Lung (tissue), 12 donors: ENCODE data around the gene SP140. TPM values are rescaled to one million over a fixed set of nuclear protein-coding genes. Genes with fewer than 3 reads are reported as not detected.

Source experiments
- ATAC-seq: fragments of 200-7000 bp; cut with Tn5 transposase; one replicate; pipeline ENCODE4 v1.9.1; 2020; ENCODE audit warnings: moderate number of reproducible peaks; ENCODE audit not compliant: insufficient read depth, low FRiP score
- DNase-seq, 3 donors: peaks; one replicate each; pipeline ENCODE4 v3.0.0-alpha.2; 2013 to 2017
- H3K27ac ChIP-seq, 2 donors: one replicate each; pipeline ENCODE4 v1.5.1; 2013; ENCODE audit warnings: mild to moderate bottlenecking in 2 of 2, moderate library complexity in 2 of 2, control low read depth in 1 of 2, inconsistent platforms in 1 of 2, low read depth in 1 of 2, low read length in 1 of 2
- H3K27me3 ChIP-seq, 3 donors: one replicate each; pipeline ENCODE4 v1.5.1; 2013; ENCODE audit warnings: low read length in 2 of 3; ENCODE audit not compliant: control insufficient read depth in 3 of 3, insufficient read depth in 3 of 3
- H3K36me3 ChIP-seq, 4 donors: one replicate each; pipeline ENCODE4 v1.5.1; 2013; ENCODE audit warnings: low read length in 4 of 4, mild to moderate bottlenecking in 1 of 4, moderate library complexity in 1 of 4; ENCODE audit not compliant: control insufficient read depth in 4 of 4, insufficient read depth in 4 of 4
- H3K4me1 ChIP-seq, 5 donors: one replicate each; pipeline ENCODE4 v1.5.1; 2013; ENCODE audit warnings: low read length in 5 of 5, mild to moderate bottlenecking in 2 of 5, moderate library complexity in 1 of 5; ENCODE audit not compliant: control insufficient read depth in 5 of 5, insufficient read depth in 5 of 5
- H3K4me3 ChIP-seq: one replicate; pipeline ENCODE4 v1.5.1; 2013; ENCODE audit warnings: mild to moderate bottlenecking, control low read depth, moderate library complexity
- H3K9ac ChIP-seq, 2 donors: one replicate each; pipeline ENCODE4 v1.5.1; 2013; ENCODE audit warnings: low read length in 2 of 2, control low read depth in 1 of 2; ENCODE audit not compliant: insufficient read depth in 1 of 2
- H3K9me3 ChIP-seq, 4 donors: one replicate each; pipeline ENCODE4 v1.5.1; 2013; ENCODE audit warnings: low read length in 3 of 4, mild to moderate bottlenecking in 1 of 4, moderate library complexity in 1 of 4; ENCODE audit not compliant: control insufficient read depth in 4 of 4, insufficient read depth in 3 of 4
- CTCF ChIP-seq: IDR thresholded peaks from 2 replicates; pipeline ENCODE4 v1.5.1; 2012; ENCODE audit warnings: mild to moderate bottlenecking; ENCODE audit errors: control extremely low read depth, extremely low read depth
- WGBS, 2 donors: extraction: QIAGEN DNeasy Blood & Tissue Kit; methylation state at CpG; one replicate each; pipeline ENCODE4 v1.1.7; 2013; 5-methylcytosine and 5-hydroxymethylcytosine counted together
- polyA plus RNA-seq, 2 donors: library from polyadenylated mRNA; stranded (reverse); fragments of 200-250 nt; gene quantifications; one replicate each; pipeline ENCODE4 v1.2.1, GENCODE V29; 2013
- total RNA-seq, 2 donors: library from RNA; depleted of rRNA in 1 of 2; stranded (reverse); fragments of >200 nt in 1 of 2; gene quantifications; one replicate each; pipeline ENCODE4 v1.2.1, GENCODE V29; 2014 to 2021
- donor health status: control.
- donor health status: control.
- donor health status: Bipolar disorder and iron deficiency.
- donor health status: healthy.
- donor health status: DM: yes; HTN: yes; CAD: no.

Gene SP140
- total and polyA plus RNA-seq, 4 donors, result 2.9 to 6.7 (median 6.0) TPM

- Histone ChIP-seq H3K4me3 (no peak overlapping the region), H3K9ac (no peak overlapping the region), H3K4me1 (no peaks in the 10 kb centered on the region), H3K27ac (no peak overlapping the region), H3K36me3 (no peaks in the 10 kb centered on the region), H3K27me3 (no peaks in the 10 kb centered on the region), H3K9me3 (no peaks in the 10 kb centered on the region)
- no peak for DNase-seq
- WGBS, 2 donors, result 85 to 95% methylated on average over 4 of the region's 4 CpGs
- TF ChIP-seq CTCF, result no peak
- no peak for ATAC-seq
Observed at GRCh38 chr2:230254152-230254881, 28.8 kb downstream of the SP140 start.

GRCh38 chr2:230256733-230257332 lies 31.3 kb downstream of the SP140 start:
- TF ChIP-seq CTCF, result no peak
- DNase-seq (no peak), ATAC-seq (no peak)
- Histone ChIP-seq H3K36me3 (no peaks in the 10 kb centered on the region), H3K9ac (no peak overlapping the region), H3K9me3 (no peaks in the 10 kb centered on the region), H3K4me3 (no peak overlapping the region), H3K27me3 (no peaks in the 10 kb centered on the region), H3K27ac (no peak overlapping the region), H3K4me1 (no peaks in the 10 kb centered on the region)
- WGBS, 2 donors, result 80 to 89% methylated on average over 3 of the region's 3 CpGs

- ATAC-seq, result no peak
- no peak overlapping the region for H3K9ac ChIP-seq
- TF ChIP-seq CTCF, result no peak
- no peaks in the 10 kb centered on the region for H3K36me3 ChIP-seq
- WGBS, 2 donors, result 81 to 85% methylated on average over 4 of the region's 4 CpGs
- no peak overlapping the region for H3K27ac ChIP-seq
- no peaks in the 10 kb centered on the region for H3K4me1 ChIP-seq
- DNase-seq, result no peak
- no peak overlapping the region for H3K4me3 ChIP-seq
- H3K27me3 ChIP-seq, result no peaks in the 10 kb centered on the region
- H3K9me3 ChIP-seq, result no peaks in the 10 kb centered on the region
Observed at GRCh38 chr2:230258483-230258882, 32.9 kb downstream of the SP140 start.
